HCT116 (cell line): ENCODE results near the gene TSPAN8. TPM values are rescaled to one million over a fixed set of nuclear protein-coding genes. Genes with fewer than 3 reads are reported as not detected.

ENCODE experiments used
- ATAC-seq: fragments of 200-7000 bp; cut with Tn5 transposase; 2 replicates; pipeline ENCODE4 v1.9.1; 2020; ENCODE audit warnings: mild to moderate bottlenecking, moderate library complexity
- BruUV-seq: library from RNA; stranded (reverse); fragments of 400-500 nt; replicated peaks from 2 replicates; lab custom pipeline; 2021; lab: Mats Ljungman, UMichigan
- CTCF ChIA-PET: fragments of 300-600 bp; sonication (Branson Sonifier 250); formaldehyde crosslinking; loops from one replicate; lab custom pipeline; 2021; ENCODE audit warnings: antibody characterized with exemption; lab: Charles Lee
- POLR2A ChIA-PET: fragments of 300-600, 350-600 bp; sonication (Branson Sonifier 250); formaldehyde crosslinking; loops from one replicate; lab custom pipeline; 2021; ENCODE audit warnings: antibody characterized with exemption; lab: Charles Lee
- RAD21 ChIA-PET, 2 experiments: fragments of 300-600 bp; sonication (Branson Sonifier 250); formaldehyde crosslinking; loops; one replicate each; lab custom pipeline; 2023; ENCODE audit warnings: low total read pairs in 2 of 2; ENCODE audit not compliant: uncharacterized antibody in 2 of 2, unreplicated experiment in 2 of 2, low non-redundant PET in 1 of 2; lab: Charles Lee
- DNase-seq: peaks from one replicate; pipeline ENCODE4 v3.0.0-alpha.2; 2010; ENCODE audit warnings: low read depth, low spot score
- H2AFZ ChIP-seq: fragments of 200-600 bp; shearing (Covaris generic), sonication (generic); 2 replicates; pipeline ENCODE4 v1.6.1; 2017; ENCODE audit warnings: low read depth, mixed run types, mixed read lengths, antibody characterized with exemption, low read length; ENCODE audit not compliant: poor library complexity, severe bottlenecking
- H3K27ac ChIP-seq: 2 replicates; pipeline ENCODE4 v1.5.1; 2012; ENCODE audit warnings: low read depth, low read length
- H3K27me3 ChIP-seq: fragments of 200-600 bp; sonication (generic); 2 replicates; pipeline ENCODE4 v1.6.1; 2016; ENCODE audit warnings: mixed run types, low read length, mixed read lengths; ENCODE audit not compliant: insufficient read depth
- H3K36me3 ChIP-seq, 2 experiments: fragments of 200-500 bp in 1 of 2; fragments of 200-600 bp in 1 of 2; sonication (Bioruptor generic) in 1 of 2; sonication (generic) in 1 of 2; 2 replicates each; pipeline versions ENCODE4 v1.5.1 to v1.6.1; 2014 to 2016; ENCODE audit warnings: low read length in 2 of 2, inconsistent platforms in 1 of 2, mixed read lengths in 1 of 2, mixed run types in 1 of 2; ENCODE audit not compliant: insufficient read depth in 2 of 2, control insufficient read depth in 1 of 2
- H3K4me1 ChIP-seq, 2 experiments: fragments of 200-600 bp in 1 of 2; sonication (generic) in 1 of 2; 2 replicates each; pipeline versions ENCODE4 v1.5.1 to v1.6.1; 2012 to 2017; ENCODE audit warnings: low read length in 2 of 2, inconsistent platforms in 1 of 2, mild to moderate bottlenecking in 1 of 2, mixed read lengths in 1 of 2, mixed run types in 1 of 2, moderate library complexity in 1 of 2; ENCODE audit not compliant: insufficient read depth in 2 of 2, control insufficient read depth in 1 of 2
- H3K4me2 ChIP-seq: fragments of 200-600 bp; sonication (generic); 2 replicates; pipeline ENCODE4 v1.6.1; 2017; ENCODE audit warnings: mixed run types, low read length, mixed read lengths
- H3K4me3 ChIP-seq, 2 experiments: fragments of 200-600 bp in 1 of 2; sonication (generic) in 1 of 2; replicated peaks in 1 of 2; 2 replicates each; pipeline ENCODE4 v1.5.1; 2011 to 2016; ENCODE audit warnings: low read length in 2 of 2, control low read depth in 1 of 2, low read depth in 1 of 2, mild to moderate bottlenecking in 1 of 2, mixed read lengths in 1 of 2, mixed run types in 1 of 2
- H3K79me2 ChIP-seq: fragments of 200-600 bp; sonication (generic); 2 replicates; pipeline ENCODE4 v1.6.1; 2017; ENCODE audit warnings: mild to moderate bottlenecking, mixed run types, low read length, moderate library complexity, mixed read lengths; ENCODE audit not compliant: insufficient read depth
- H3K9ac ChIP-seq: fragments of 200-600 bp; sonication (generic); 2 replicates; pipeline ENCODE4 v1.6.1; 2016; ENCODE audit warnings: low read length, mixed read lengths
- H3K9me2 ChIP-seq: fragments of 200-600 bp; sonication (generic), shearing (Covaris generic); 2 replicates; pipeline ENCODE4 v1.6.1; 2017; ENCODE audit warnings: mixed run types, mild to moderate bottlenecking, moderate library complexity; ENCODE audit not compliant: insufficient read depth
- H3K9me3 ChIP-seq, 2 experiments: fragments of 200-500 bp in 1 of 2; fragments of 200-600 bp in 1 of 2; sonication (Bioruptor generic) in 1 of 2; sonication (generic) in 1 of 2; 2 replicates each; pipeline ENCODE4 v1.6.1; 2014 to 2017; ENCODE audit warnings: low read length in 2 of 2, mixed read lengths in 2 of 2, inconsistent platforms in 1 of 2, low read depth in 1 of 2, mild to moderate bottlenecking in 1 of 2, mixed run types in 1 of 2, moderate library complexity in 1 of 2; ENCODE audit not compliant: control insufficient read depth in 1 of 2, insufficient read depth in 1 of 2
- H4K20me1 ChIP-seq: fragments of 200-600 bp; sonication (generic), shearing (Covaris generic); 2 replicates; pipeline ENCODE4 v1.6.1; 2017; ENCODE audit warnings: mixed run types, mild to moderate bottlenecking, moderate library complexity; ENCODE audit not compliant: insufficient read depth
- ATF3 ChIP-seq: IDR thresholded peaks from 2 replicates; pipeline ENCODE4 v1.6.1; 2012
- CBX3 ChIP-seq: IDR thresholded peaks from 2 replicates; pipeline ENCODE4 v1.6.1; 2012; ENCODE audit warnings: low read depth
- CEBPB ChIP-seq: IDR thresholded peaks from 2 replicates; pipeline ENCODE4 v1.6.1; 2012; ENCODE audit warnings: low read depth
- CTCF ChIP-seq, 3 experiments: fragments of 200-600 bp in 1 of 3; sonication (generic) in 1 of 3; IDR thresholded peaks in 2 of 3; conservative IDR thresholded peaks in 1 of 3; 2 replicates each; pipeline ENCODE4 v1.5.1; 2012 to 2017; ENCODE audit warnings: low read depth in 2 of 3, low read length in 2 of 3, antibody characterized with exemption in 1 of 3, borderline replicate concordance in 1 of 3, control low read depth in 1 of 3, mild to moderate bottlenecking in 1 of 3, mixed read lengths in 1 of 3, mixed run types in 1 of 3, moderate library complexity in 1 of 3; ENCODE audit not compliant: insufficient read depth in 1 of 3
- EGR1 ChIP-seq: IDR thresholded peaks from 2 replicates; pipeline ENCODE4 v1.6.1; 2012; ENCODE audit warnings: low read depth
- ELF1 ChIP-seq: IDR thresholded peaks from 2 replicates; pipeline ENCODE4 v1.6.1; 2012; ENCODE audit warnings: low read depth, borderline replicate concordance
- EZH2 ChIP-seq: fragments of 200-600 bp; sonication (generic); IDR thresholded peaks from 2 replicates; pipeline ENCODE4 v1.6.1; 2017; ENCODE audit warnings: antibody characterized with exemption, mixed run types
- FOSL1 ChIP-seq: IDR thresholded peaks from 2 replicates; pipeline ENCODE4 v1.6.1; 2012; ENCODE audit warnings: low read depth
- JUND ChIP-seq: IDR thresholded peaks from 2 replicates; pipeline ENCODE4 v1.6.1; 2012
- POLR2A ChIP-seq: IDR thresholded peaks from 2 replicates; pipeline ENCODE4 v1.7.0; 2011; ENCODE audit warnings: borderline replicate concordance; ENCODE audit not compliant: insufficient read depth, insufficient read length; ENCODE audit errors: extremely low read depth
- POLR2AphosphoS5 ChIP-seq: IDR thresholded peaks from 2 replicates; pipeline ENCODE4 v1.6.1; 2011; ENCODE audit warnings: mild to moderate bottlenecking, low read depth, low read length, moderate library complexity
- RAD21 ChIP-seq: IDR thresholded peaks from 2 replicates; pipeline ENCODE4 v1.6.1; 2012; ENCODE audit warnings: low read depth, mild to moderate bottlenecking
- SIN3A ChIP-seq: IDR thresholded peaks from 2 replicates; pipeline ENCODE4 v1.6.1; 2012; ENCODE audit warnings: low read depth
- SP1 ChIP-seq: IDR thresholded peaks from 2 replicates; pipeline ENCODE4 v1.6.1; 2012; ENCODE audit warnings: low read depth
- SRF ChIP-seq: IDR thresholded peaks from 2 replicates; pipeline ENCODE4 v1.6.1; 2012; ENCODE audit warnings: low read depth
- TCF7L2 ChIP-seq: IDR thresholded peaks from 2 replicates; pipeline ENCODE4 v1.7.0; 2011; ENCODE audit warnings: borderline replicate concordance, inconsistent platforms; ENCODE audit not compliant: insufficient read depth, insufficient read length; ENCODE audit errors: extremely low read depth
- YY1 ChIP-seq: IDR thresholded peaks from 2 replicates; pipeline ENCODE4 v1.6.1; 2011; ENCODE audit warnings: low read length, low read depth, moderate library complexity, mild to moderate bottlenecking; ENCODE audit not compliant: insufficient replicate concordance; ENCODE audit errors: extremely low read depth
- ZFX ChIP-seq: fragments of 450-650 bp; IDR thresholded peaks from 2 replicates; pipeline ENCODE4 v1.6.1; 2017
- ZNF274 ChIP-seq: fragments of 200-500 bp; sonication (Bioruptor generic); IDR thresholded peaks from 2 replicates; pipeline ENCODE4 v1.6.1; 2014; ENCODE audit warnings: mild to moderate bottlenecking, low read depth, low read length, inconsistent platforms
- intact Hi-C: fragments of 100-400 bp; cut with micrococcal nuclease; formaldehyde crosslinking; loops from 2 replicates; pipeline ENCODE4 v1.10.0; 2022
- total RNA-seq: library from RNA; stranded (reverse); gene quantifications from one replicate; pipeline ENCODE4 v1.2.1, GENCODE V29; 2021; ENCODE audit not compliant: unreplicated experiment
- TF ChIP-seq, protein P1 (sequence below): IDR thresholded peaks from 2 replicates; pipeline ENCODE4 v1.6.1; 2012; ENCODE audit warnings: low read depth

Gene TSPAN8
- total RNA-seq, 1 experiment from 2014 or later: 0.76 TPM

- Histone ChIP-seq H2AFZ (no peak overlapping the region), H3K9me2 (no peaks in the 10 kb centered on the region), H3K27ac (no peak overlapping the region), H3K9ac (no peak overlapping the region), H3K4me1 (peaks cover 0 to 28% of the 10 kb centered on the region in 2 experiments; a peak in 2 of 4 replicates), H4K20me1 (no peaks in the 10 kb centered on the region), H3K36me3 (no peaks in the 10 kb centered on the region), H3K9me3 (no peaks in the 10 kb centered on the region), H3K4me3 (no peak overlapping the region), H3K4me2 (0 out of 2 replicates have a peak overlapping the region, but pooled peaks have one; percentile 7), H3K27me3 (no peaks in the 10 kb centered on the region), H3K79me2 (no peaks in the 10 kb centered on the region)
- intact Hi-C loops: no loop called here
- no TSS peak for BruUV-seq
- RAD21 ChIA-PET: no interaction called here
- ATAC-seq (no peak), DNase-seq (no peak)
- CTCF ChIA-PET: no interaction called here
- POLR2A ChIA-PET: no interaction called here
- TF ChIP-seq ATF3 (no peak), CBX3 (no peak), SIN3A (no peak), EGR1 (no peak), YY1 (no peak), RAD21 (no peak), EZH2 (no peak), CEBPB (no peak), ZNF274 (no peak), CTCF (IDR thresholded peaks at IDR 0.05 in 2 of 3, conservative IDR thresholded peaks at IDR 0.05 in 1 of 3; ENCODE audit: borderline replicate concordance in 1 of 3, insufficient read depth in 1 of 3, low read depth in 2 of 3, low read length in 2 of 3) (no peak), POLR2A (no peak), POLR2AphosphoS5 (no peak), SRF (no peak), ZFX (no peak), JUND (no peak), FOSL1 (no peak), SP1 (no peak), TCF7L2 (no peak), ELF1 (no peak)
- TF ChIP-seq, protein P1, sequence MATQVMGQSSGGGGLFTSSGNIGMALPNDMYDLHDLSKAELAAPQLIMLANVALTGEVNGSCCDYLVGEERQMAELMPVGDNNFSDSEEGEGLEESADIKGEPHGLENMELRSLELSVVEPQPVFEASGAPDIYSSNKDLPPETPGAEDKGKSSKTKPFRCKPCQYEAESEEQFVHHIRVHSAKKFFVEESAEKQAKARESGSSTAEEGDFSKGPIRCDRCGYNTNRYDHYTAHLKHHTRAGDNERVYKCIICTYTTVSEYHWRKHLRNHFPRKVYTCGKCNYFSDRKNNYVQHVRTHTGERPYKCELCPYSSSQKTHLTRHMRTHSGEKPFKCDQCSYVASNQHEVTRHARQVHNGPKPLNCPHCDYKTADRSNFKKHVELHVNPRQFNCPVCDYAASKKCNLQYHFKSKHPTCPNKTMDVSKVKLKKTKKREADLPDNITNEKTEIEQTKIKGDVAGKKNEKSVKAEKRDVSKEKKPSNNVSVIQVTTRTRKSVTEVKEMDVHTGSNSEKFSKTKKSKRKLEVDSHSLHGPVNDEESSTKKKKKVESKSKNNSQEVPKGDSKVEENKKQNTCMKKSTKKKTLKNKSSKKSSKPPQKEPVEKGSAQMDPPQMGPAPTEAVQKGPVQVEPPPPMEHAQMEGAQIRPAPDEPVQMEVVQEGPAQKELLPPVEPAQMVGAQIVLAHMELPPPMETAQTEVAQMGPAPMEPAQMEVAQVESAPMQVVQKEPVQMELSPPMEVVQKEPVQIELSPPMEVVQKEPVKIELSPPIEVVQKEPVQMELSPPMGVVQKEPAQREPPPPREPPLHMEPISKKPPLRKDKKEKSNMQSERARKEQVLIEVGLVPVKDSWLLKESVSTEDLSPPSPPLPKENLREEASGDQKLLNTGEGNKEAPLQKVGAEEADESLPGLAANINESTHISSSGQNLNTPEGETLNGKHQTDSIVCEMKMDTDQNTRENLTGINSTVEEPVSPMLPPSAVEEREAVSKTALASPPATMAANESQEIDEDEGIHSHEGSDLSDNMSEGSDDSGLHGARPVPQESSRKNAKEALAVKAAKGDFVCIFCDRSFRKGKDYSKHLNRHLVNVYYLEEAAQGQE: no peak
Measured at GRCh38 chr12:71090971-71091370, 66.8 kb downstream of the TSPAN8 start.
